PC-9 (cell line): ENCODE measurements around the gene MIA.

Experiments
- CTCF ChIP-seq: fragments of 200-600 bp; sonication (generic); conservative IDR thresholded peaks from 2 replicates; pipeline ENCODE4 v1.6.1; 2017; ENCODE audit warnings: mixed run types, antibody characterized with exemption, mild to moderate bottlenecking, moderate library complexity
- EZH2 ChIP-seq: fragments of 200-600 bp; sonication (generic); IDR thresholded peaks from 2 replicates; pipeline ENCODE4 v1.8.0; 2017; ENCODE audit warnings: antibody characterized with exemption, low read depth

- TF ChIP-seq CTCF (no peak), EZH2 (no peak)
These were observed at the start of gene MIA for GRCh38 chr19:40774916-40775631.
